HepG2 (cell line): ENCODE data around the gene ZNF367. TPM values are rescaled to one million over a fixed set of nuclear protein-coding genes. Genes with fewer than 3 reads are reported as not detected.

Experiments used
- ARHGAP35 ChIP-seq: sonication (generic); formaldehyde crosslinking; IDR thresholded peaks from 2 replicates; pipeline ENCODE4 v1.9.0; 2022; ENCODE audit warnings: mild to moderate bottlenecking, inconsistent platforms, moderate library complexity, missing genetic modification reagents, borderline replicate concordance
- BHLHE40 ChIP-seq: IDR thresholded peaks from 2 replicates; pipeline ENCODE4 v1.6.1; 2011; ENCODE audit warnings: low read length, improper control_type of control experiment
- IRF9 ChIP-seq: sonication (generic); formaldehyde crosslinking; IDR thresholded peaks from 2 replicates; pipeline ENCODE4 v1.8.0; 2022; ENCODE audit warnings: missing genetic modification reagents, mild to moderate bottlenecking, borderline replicate concordance
- KAT2B ChIP-seq: fragments of 150-350 bp; IDR thresholded peaks from 2 replicates; pipeline ENCODE4 v1.6.1; 2014; ENCODE audit warnings: low read depth, low read length, borderline replicate concordance
- KAT8 ChIP-seq: IDR thresholded peaks from 2 replicates; pipeline ENCODE4 v1.6.1; 2016; ENCODE audit warnings: missing genetic modification reagents, missing compliant biosample characterization
- MIXL1 ChIP-seq: IDR thresholded peaks from 2 replicates; pipeline ENCODE4 v1.6.1; 2016
- PRDM10 ChIP-seq: sonication (generic); formaldehyde crosslinking; IDR thresholded peaks from 2 replicates; pipeline ENCODE4 v1.4.0; 2020; ENCODE audit warnings: low read depth, missing genetic modification reagents
- RFX1 ChIP-seq: fragments of 450-650 bp; IDR thresholded peaks from 2 replicates; pipeline ENCODE4 v1.6.1; 2017
- SNAI1 ChIP-seq: sonication (generic); formaldehyde crosslinking; IDR thresholded peaks from 2 replicates; pipeline ENCODE4 v1.5.0; 2020; ENCODE audit warnings: mild to moderate bottlenecking, missing genetic modification reagents, borderline replicate concordance
- SP5 ChIP-seq: IDR thresholded peaks from 2 replicates; pipeline ENCODE4 v1.6.1; 2016; ENCODE audit warnings: low read depth, borderline replicate concordance
- TBX3 ChIP-seq: fragments of 450-650 bp; IDR thresholded peaks from 2 replicates; pipeline ENCODE4 v1.6.1; 2017; ENCODE audit warnings: antibody characterized with exemption, mild to moderate bottlenecking, inconsistent platforms, borderline replicate concordance
- ZNF205 ChIP-seq: IDR thresholded peaks from 2 replicates; pipeline ENCODE4 v1.6.1; 2018; ENCODE audit warnings: missing biosample characterization, missing genetic modification reagents
- ZNF609 ChIP-seq: sonication (generic); formaldehyde crosslinking; IDR thresholded peaks from 2 replicates; pipeline ENCODE4 v1.4.0; 2020; ENCODE audit warnings: mild to moderate bottlenecking, missing genetic modification reagents, borderline replicate concordance
- polyA plus RNA-seq, 8 experiments: library from polyadenylated mRNA; depleted of rRNA in 3 of 8; stranded (reverse) in 7 of 8; unstranded in 1 of 8; fragments of >200 nt; fragmentation: Illumina TruSeq in 4 of 8; extraction: Trizol in 4 of 8; gene quantifications; 2 replicates each; pipeline versions ENCODE4 v1.2.1 to v1.2.3, GENCODE V29; 2011 to 2016; ENCODE audit warnings: low read depth in 4 of 8, missing spikeins in 1 of 8, mixed read lengths in 1 of 8; ENCODE audit not compliant: insufficient read depth in 1 of 8
- total RNA-seq, 5 experiments: library from RNA; depleted of rRNA; stranded (reverse); fragments of >200 nt; fragmentation: Illumina TruSeq; extraction: Trizol; gene quantifications; 2 replicates each; pipeline ENCODE4 v1.2.3, GENCODE V29; 2016; ENCODE audit warnings: low read depth in 1 of 5
- TF ChIP-seq, protein P1 (sequence below): sonication (generic); formaldehyde crosslinking; conservative IDR thresholded peaks from 2 replicates; pipeline ENCODE4 v1.4.0; 2020; ENCODE audit warnings: mild to moderate bottlenecking, missing genetic modification reagents, moderate library complexity

ZNF367 gene
- total and polyA plus RNA-seq, 2 of the 13 experiments (the other 11 are each of a cell fraction or from before 2014, with no cell fraction given): 2.9 to 7.7 TPM

- TF ChIP-seq ZNF609 (0 out of 2 replicates have a peak, but pooled peaks have one; percentile 57), KAT2B (no peak), RFX1 (no peak), ZNF205 (CRISPR knock-in tag) (no peak), PRDM10 (CRISPR knock-in tag) (no peak), SP5 (CRISPR knock-in tag) (peak; percentile 22; the same call in 1 of the 2 replicates), ARHGAP35 (CRISPR knock-in tag) (no peak), TBX3 (peak; percentile 94), BHLHE40 (no peak), SNAI1 (CRISPR knock-in tag) (no peak), IRF9 (CRISPR knock-in tag) (0 out of 2 replicates have a peak, but pooled peaks have one; percentile 32), KAT8 (CRISPR knock-in tag) (peak; percentile 18; the same call in 1 of the 2 replicates), MIXL1 (CRISPR knock-in tag) (no peak)
- TF ChIP-seq, protein P1, sequence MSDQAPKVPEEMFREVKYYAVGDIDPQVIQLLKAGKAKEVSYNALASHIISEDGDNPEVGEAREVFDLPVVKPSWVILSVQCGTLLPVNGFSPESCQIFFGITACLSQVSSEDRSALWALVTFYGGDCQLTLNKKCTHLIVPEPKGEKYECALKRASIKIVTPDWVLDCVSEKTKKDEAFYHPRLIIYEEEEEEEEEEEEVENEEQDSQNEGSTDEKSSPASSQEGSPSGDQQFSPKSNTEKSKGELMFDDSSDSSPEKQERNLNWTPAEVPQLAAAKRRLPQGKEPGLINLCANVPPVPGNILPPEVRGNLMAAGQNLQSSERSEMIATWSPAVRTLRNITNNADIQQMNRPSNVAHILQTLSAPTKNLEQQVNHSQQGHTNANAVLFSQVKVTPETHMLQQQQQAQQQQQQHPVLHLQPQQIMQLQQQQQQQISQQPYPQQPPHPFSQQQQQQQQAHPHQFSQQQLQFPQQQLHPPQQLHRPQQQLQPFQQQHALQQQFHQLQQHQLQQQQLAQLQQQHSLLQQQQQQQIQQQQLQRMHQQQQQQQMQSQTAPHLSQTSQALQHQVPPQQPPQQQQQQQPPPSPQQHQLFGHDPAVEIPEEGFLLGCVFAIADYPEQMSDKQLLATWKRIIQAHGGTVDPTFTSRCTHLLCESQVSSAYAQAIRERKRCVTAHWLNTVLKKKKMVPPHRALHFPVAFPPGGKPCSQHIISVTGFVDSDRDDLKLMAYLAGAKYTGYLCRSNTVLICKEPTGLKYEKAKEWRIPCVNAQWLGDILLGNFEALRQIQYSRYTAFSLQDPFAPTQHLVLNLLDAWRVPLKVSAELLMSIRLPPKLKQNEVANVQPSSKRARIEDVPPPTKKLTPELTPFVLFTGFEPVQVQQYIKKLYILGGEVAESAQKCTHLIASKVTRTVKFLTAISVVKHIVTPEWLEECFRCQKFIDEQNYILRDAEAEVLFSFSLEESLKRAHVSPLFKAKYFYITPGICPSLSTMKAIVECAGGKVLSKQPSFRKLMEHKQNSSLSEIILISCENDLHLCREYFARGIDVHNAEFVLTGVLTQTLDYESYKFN (CRISPR knock-in tag): peak; percentile 35; the same call in 1 of the 2 replicates
Measured at GRCh38 chr9:96435345-96435744, 17.2 kb upstream of the ZNF367 start (continued).
